ENCODE results near the gene ZC3H12D.

GRCh38 chr6:149492798-149493343, 8.1 kb upstream of the ZC3H12D start:
- no peak for TF ChIP-seq POLR2AphosphoS5 (IDR thresholded peaks at IDR 0.05; ENCODE audit: borderline replicate concordance, low read depth, low read length)
- no peak for TF ChIP-seq EZH2 (IDR thresholded peaks at IDR 0.05)
- TF ChIP-seq FOXP2 (optimal IDR thresholded peaks at IDR 0.05; ENCODE audit: control extremely low read depth, extremely low read length, insufficient read depth) = no peak
